ENCODE results near the gene DAPK2. TPM values are rescaled to one million over a fixed set of nuclear protein-coding genes. Genes with fewer than 3 reads are reported as not detected.

The DAPK2 gene
- total RNA-seq, 2 donors from 2014 or later, result 13.8 to 40.4 TPM

DNA sequence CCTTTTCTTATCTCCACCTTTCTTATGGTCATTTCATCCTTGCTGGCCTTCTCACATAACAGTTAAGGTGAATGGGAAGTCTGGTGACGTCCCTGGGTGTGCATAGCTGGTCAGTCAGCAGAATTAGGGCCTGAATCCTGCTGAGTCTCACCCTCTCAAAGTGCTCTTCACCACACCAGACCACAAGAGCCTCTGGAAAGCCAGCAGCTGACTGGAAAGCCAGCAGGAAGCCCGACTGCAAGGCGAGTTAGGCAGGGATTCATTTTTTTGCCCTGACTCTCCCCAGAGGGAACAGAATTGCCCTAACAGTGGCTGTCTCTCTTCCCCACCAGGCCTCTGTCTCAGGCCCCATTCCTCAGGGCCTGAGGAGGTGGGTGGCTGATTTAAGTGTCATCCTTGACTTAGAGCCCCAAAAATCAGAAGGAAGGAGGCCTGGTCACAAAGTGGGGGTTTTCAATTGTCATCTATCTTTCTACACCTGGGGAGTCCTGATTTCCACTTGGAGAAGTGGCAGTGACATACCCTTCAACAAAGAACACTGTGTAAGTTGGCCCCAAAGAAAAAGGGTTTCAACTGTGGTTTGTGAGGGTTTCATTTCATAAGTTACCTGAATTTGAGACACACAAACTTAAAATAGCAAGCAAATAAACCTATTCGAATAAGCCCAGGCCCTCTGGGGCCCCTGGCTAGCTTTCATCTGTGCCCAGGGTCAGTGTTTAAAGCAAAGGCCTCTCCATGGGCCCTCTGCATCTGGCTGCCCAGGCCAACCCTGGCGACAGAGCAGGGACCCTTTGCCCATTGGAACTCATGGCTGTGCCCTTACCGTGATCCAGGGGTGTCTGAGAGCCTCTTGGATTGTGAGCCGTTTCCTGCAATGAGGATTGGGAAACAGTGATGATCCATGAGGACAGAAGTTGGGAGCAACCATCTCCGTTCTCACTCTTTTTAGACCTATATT, 122.0 kb downstream of the DAPK2 start:
- 93% methylated on average over 8 of the region's 8 CpGs for WGBS
- no peaks in the 10 kb centered on the region for H3K36me3 ChIP-seq
- H3K4me1 ChIP-seq (replicated peaks), result peaks cover 5% of the 10 kb centered on the region
- no peaks in the 10 kb centered on the region for H3K9me3 ChIP-seq
- no peak overlapping the region for H3K27ac ChIP-seq
- intact Hi-C loops (cut with DNase I), result no loop called here
- H3K27me3 ChIP-seq (replicated peaks; ENCODE audit: insufficient read depth), result no peaks in the 10 kb centered on the region
- no peak overlapping the region for H3K4me3 ChIP-seq
- TF ChIP-seq, protein P1, sequence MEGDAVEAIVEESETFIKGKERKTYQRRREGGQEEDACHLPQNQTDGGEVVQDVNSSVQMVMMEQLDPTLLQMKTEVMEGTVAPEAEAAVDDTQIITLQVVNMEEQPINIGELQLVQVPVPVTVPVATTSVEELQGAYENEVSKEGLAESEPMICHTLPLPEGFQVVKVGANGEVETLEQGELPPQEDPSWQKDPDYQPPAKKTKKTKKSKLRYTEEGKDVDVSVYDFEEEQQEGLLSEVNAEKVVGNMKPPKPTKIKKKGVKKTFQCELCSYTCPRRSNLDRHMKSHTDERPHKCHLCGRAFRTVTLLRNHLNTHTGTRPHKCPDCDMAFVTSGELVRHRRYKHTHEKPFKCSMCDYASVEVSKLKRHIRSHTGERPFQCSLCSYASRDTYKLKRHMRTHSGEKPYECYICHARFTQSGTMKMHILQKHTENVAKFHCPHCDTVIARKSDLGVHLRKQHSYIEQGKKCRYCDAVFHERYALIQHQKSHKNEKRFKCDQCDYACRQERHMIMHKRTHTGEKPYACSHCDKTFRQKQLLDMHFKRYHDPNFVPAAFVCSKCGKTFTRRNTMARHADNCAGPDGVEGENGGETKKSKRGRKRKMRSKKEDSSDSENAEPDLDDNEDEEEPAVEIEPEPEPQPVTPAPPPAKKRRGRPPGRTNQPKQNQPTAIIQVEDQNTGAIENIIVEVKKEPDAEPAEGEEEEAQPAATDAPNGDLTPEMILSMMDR (IDR thresholded peaks at IDR 0.05), result no peak
- no peak for TF ChIP-seq POLR2AphosphoS5 (IDR thresholded peaks at IDR 0.05)
- no peak for DNase-seq (ENCODE audit: low spot score)

DNA sequence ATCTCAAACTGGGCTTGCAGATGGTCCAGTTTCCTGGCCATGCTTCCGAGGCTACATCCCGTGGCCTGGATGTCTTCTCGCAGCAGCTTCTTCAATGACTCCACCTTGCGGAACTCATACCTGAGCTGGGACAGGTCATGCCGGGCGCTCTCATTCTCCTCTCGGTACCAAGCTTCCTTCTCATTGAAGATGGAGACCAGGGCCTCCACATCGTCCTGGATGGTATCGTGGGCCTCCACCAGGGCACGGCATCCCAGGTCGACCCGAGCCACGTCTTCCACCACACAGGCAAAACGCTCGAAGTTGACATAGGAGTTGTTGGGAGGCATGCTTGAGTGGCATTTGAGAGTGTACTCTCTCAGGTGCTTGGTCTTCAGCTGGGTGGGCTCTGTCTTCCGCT, 123.4 kb downstream of the DAPK2 start:
- DNase-seq (ENCODE audit: low spot score), result no peak
- Histone ChIP-seq H3K9me3 (no peaks in the 10 kb centered on the region), H3K4me1 (replicated peaks) (peaks cover 5% of the 10 kb centered on the region), H3K4me3 (no peak overlapping the region), H3K27me3 (replicated peaks; ENCODE audit: insufficient read depth) (no peaks in the 10 kb centered on the region), H3K27ac (no peak overlapping the region), H3K36me3 (no peaks in the 10 kb centered on the region)
- TF ChIP-seq POLR2A (IDR thresholded peaks at IDR 0.05) (no peak), POLR2AphosphoS5 (IDR thresholded peaks at IDR 0.05) (no peak)
- TF ChIP-seq, protein P1 (IDR thresholded peaks at IDR 0.05), result no peak
- intact Hi-C loops (cut with DNase I), result no loop called here
- WGBS, result 93% methylated on average over 16 of the region's 16 CpGs

DNA sequence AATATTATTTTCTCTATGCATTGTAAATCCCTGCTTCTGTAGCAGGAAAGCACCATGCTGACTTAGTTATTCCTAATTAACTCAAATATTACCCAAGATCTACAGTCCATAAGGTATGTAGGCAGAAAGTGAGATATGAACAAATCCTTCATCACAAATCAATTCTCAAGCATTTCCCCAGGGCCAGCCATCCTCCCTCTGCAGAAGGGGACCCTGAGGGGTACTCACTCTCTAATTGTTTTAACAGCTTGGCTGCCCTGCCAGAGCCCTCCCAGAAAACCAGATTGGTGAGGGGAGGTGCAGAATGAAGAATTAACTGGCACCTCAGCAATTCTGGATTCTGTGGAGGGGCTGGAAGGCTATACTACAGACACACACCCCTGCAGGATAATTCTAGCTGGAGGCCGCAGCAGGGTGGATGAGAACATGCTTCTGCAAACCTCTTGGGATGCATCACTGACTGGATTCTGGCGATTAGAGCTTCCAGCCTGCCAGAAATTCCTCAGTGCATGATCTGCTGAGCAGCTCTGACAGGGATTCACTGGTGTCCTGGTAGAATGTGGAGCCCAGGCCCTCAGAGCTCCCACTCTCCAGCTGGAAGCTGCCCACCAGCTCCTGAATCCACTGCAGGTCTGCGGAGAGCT, 123.9 kb downstream of the DAPK2 start:
- intact Hi-C loops (cut with DNase I), result no loop called here
- 100% methylated on average over 2 of the region's 3 CpGs for WGBS
- Histone ChIP-seq H3K4me3 (no peak overlapping the region), H3K9me3 (no peaks in the 10 kb centered on the region), H3K36me3 (no peaks in the 10 kb centered on the region), H3K27me3 (replicated peaks; ENCODE audit: insufficient read depth) (no peaks in the 10 kb centered on the region), H3K4me1 (replicated peaks) (peaks cover 5% of the 10 kb centered on the region), H3K27ac (no peak overlapping the region)
- no peak for DNase-seq (ENCODE audit: low spot score)
- TF ChIP-seq, protein P1 (IDR thresholded peaks at IDR 0.05), result no peak
- TF ChIP-seq POLR2A (IDR thresholded peaks at IDR 0.05) (no peak), POLR2AphosphoS5 (IDR thresholded peaks at IDR 0.05) (no peak)

DNA sequence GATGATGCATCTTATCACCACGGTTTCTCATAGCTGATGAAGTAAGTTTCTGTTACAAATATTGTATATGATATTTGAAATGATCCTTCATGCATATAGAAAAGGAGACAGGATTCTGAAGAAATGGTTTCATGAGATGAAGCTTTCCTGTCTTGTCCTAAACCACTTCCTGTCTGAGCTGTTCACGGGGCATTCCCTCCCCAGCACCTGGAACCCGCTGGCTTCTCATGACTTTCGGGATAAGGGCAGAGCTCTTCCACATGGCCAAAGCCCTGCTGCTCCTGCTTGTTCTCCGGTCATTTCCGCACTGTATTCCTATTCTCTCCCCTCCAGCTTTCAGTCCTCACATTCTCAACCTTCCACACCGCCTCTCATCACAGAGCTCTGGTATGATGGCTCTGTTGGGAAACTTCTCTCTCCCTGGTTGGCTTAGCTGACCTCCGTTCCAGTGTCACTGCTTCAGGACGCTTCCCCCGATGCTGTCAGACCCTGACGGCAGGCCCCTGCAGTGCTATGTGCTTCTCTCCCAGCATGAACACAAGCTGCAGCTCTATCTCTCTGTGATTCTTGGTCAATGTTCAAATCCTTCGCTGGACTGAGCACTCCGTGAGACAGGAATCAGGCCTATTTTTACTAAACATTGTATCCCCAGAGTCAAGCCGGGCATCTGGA, 125.6 kb downstream of the DAPK2 start:
- 92% methylated on average over 14 of the region's 14 CpGs for WGBS
- H3K9me3 ChIP-seq, result no peaks in the 10 kb centered on the region
- DNase-seq (ENCODE audit: low spot score), result no peak
- TF ChIP-seq, protein P1 (IDR thresholded peaks at IDR 0.05), result no peak
- H3K4me3 ChIP-seq, result no peak overlapping the region
- H3K27ac ChIP-seq, result no peak overlapping the region
- no peaks in the 10 kb centered on the region for H3K27me3 ChIP-seq (replicated peaks; ENCODE audit: insufficient read depth)
- H3K4me1 ChIP-seq (replicated peaks), result no peaks in the 10 kb centered on the region
- no peaks in the 10 kb centered on the region for H3K36me3 ChIP-seq
- intact Hi-C loops (cut with DNase I), result no loop called here
